Measurements from ENCODE around the gene LYPD5.
A peak's percentile ranks its signal among the peaks of the same experiment; 100 is the strongest.

The LYPD5 gene

GRCh38 chr19:43749898-43750297, 52.3 kb downstream of the LYPD5 start:
- TF ChIP-seq CTCF (IDR thresholded peaks at IDR 0.05), result no peak
- Mint-ChIP-seq H3K27me3 (ENCODE audit: low read depth, poor library complexity) (no peaks in the 10 kb centered on the region), H3K4me3 (no peak overlapping the region), H3K4me1 (peaks cover 29% of the 10 kb centered on the region), H3K27ac (no peak overlapping the region), H3K36me3 (ENCODE audit: low read depth) (peaks cover 44% of the 10 kb centered on the region), H3K9me3 (no peaks in the 10 kb centered on the region)
- DNase-seq, result no peak

DNA sequence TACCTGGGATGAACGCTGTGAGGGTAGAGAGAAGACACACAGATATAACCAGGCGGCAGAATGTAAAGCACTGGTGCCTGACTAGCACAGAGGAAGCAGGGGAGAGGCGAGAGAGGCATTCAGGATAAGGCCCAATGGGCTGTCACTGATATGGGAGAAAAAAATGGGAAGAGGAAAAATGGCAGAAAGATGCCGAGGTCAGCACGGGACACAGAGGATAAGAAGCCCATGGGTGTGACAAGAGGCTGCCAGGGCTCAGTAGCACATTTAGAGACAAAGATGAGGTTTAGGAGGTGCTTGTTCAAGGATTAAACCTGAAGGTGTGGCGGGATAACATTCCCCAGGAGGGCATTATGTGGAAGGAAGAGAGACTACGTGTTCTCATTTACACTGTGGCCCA, 53.1 kb downstream of the LYPD5 start:
- TF ChIP-seq CTCF (IDR thresholded peaks at IDR 0.05), result no peak
- H3K27ac Mint-ChIP-seq, result no peak overlapping the region
- peaks cover 52% of the 10 kb centered on the region for H3K36me3 Mint-ChIP-seq (ENCODE audit: low read depth)

DNA sequence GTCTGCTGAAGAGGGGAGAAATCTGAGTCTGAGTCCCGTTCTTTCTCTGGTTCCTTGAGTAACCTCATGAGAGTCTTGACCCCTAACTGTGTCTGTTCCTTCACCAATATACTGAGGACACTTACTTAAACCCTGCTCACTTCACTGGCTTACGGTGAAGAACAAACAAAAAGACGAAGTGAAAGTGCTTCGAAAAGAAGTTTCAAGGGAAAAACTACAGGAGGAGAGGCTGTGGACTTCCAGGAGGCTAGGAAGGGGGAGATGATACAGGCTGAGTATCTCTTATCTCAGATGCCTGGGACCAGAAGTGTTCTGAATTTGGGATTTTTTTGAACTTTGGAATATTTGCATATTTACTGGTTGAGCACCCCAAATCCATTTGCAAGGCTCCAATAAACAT, 53.6 kb downstream of the LYPD5 start:
- Mint-ChIP-seq H3K4me1 (peaks cover 19% of the 10 kb centered on the region), H3K9me3 (no peaks in the 10 kb centered on the region), H3K4me3 (no peak overlapping the region), H3K27ac (peak overlapping the region; percentile 43), H3K36me3 (ENCODE audit: low read depth) (peaks cover 56% of the 10 kb centered on the region), H3K27me3 (ENCODE audit: low read depth, poor library complexity) (no peaks in the 10 kb centered on the region)
- TF ChIP-seq CTCF (IDR thresholded peaks at IDR 0.05), result no peak
- DNase-seq, result no peak

More for the DNA sequence above, 53.1 kb downstream of the LYPD5 start:
- DNase-seq, result no peak
- Mint-ChIP-seq H3K27me3 (ENCODE audit: low read depth, poor library complexity) (no peaks in the 10 kb centered on the region), H3K4me3 (no peak overlapping the region), H3K9me3 (no peaks in the 10 kb centered on the region), H3K4me1 (peaks cover 23% of the 10 kb centered on the region)

DNA sequence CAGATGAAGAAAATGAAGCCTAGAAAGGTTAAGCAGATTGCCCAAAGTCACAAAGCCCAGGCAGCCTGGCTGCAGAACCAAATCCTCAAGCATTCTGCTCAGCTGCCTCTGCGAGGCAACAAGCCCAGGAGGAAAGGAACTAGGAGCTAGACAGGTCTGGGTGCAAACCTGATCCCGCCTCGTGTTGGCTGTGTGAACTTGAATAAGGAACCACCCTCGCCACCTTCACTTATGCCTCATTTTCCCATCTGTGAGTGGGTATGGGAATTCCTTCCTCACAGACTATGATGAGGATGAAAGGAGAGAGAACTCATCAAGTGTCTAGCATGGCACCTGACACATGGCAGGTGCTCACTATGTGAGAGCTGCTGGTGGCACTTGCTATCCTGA, 54.0 kb downstream of the LYPD5 start:
- Mint-ChIP-seq H3K4me3 (no peak overlapping the region), H3K36me3 (ENCODE audit: low read depth) (peaks cover 61% of the 10 kb centered on the region)
- no peak for DNase-seq

GRCh38 chr19:43747557-43748204, 54.6 kb downstream of the LYPD5 start:
- Mint-ChIP-seq H3K4me3 (no peak overlapping the region), H3K27ac (no peak overlapping the region), H3K4me1 (peaks cover 9% of the 10 kb centered on the region), H3K27me3 (ENCODE audit: low read depth, poor library complexity) (no peaks in the 10 kb centered on the region), H3K36me3 (ENCODE audit: low read depth) (peaks cover 61% of the 10 kb centered on the region), H3K9me3 (no peaks in the 10 kb centered on the region)
- no peak for TF ChIP-seq CTCF (IDR thresholded peaks at IDR 0.05)
- DNase-seq, result no peak

More for the DNA sequence above, 54.0 kb downstream of the LYPD5 start:
- no peak overlapping the region for H3K27ac Mint-ChIP-seq
- H3K4me1 Mint-ChIP-seq, result peaks cover 14% of the 10 kb centered on the region
- no peaks in the 10 kb centered on the region for H3K27me3 Mint-ChIP-seq (ENCODE audit: low read depth, poor library complexity)
- TF ChIP-seq CTCF (IDR thresholded peaks at IDR 0.05), result no peak
- no peaks in the 10 kb centered on the region for H3K9me3 Mint-ChIP-seq
